ENCODE measurements around the gene RNU7-1. TPM values are rescaled to one million over a fixed set of nuclear protein-coding genes. Genes with fewer than 3 reads are reported as not detected.

The RNU7-1 gene
- total and polyA plus RNA-seq, 10 of the 15 experiments (the other 5 are each of a cell fraction or from before 2014, with no cell fraction given) = not detected

- TF ChIP-seq KDM1A (IDR thresholded peaks at IDR 0.05; ENCODE audit: borderline replicate concordance) (no peak), ZNF384 (IDR thresholded peaks at IDR 0.05; ENCODE audit: borderline replicate concordance, low read depth, low read length) (no peak), SREBF1 (IDR thresholded peaks at IDR 0.05; ENCODE audit: low read length) (no peak), SMAD1 (IDR thresholded peaks at IDR 0.05; ENCODE audit: low read depth, partially characterized antibody) (no peak), BCL11A (IDR thresholded peaks at IDR 0.05; ENCODE audit: low read depth, low read length) (no peak), JUNB (IDR thresholded peaks at IDR 0.05) (no peak), RAD21 (IDR thresholded peaks at IDR 0.05; ENCODE audit: insufficient read depth, low read depth, low read length) (no peak), E2F4 (IDR thresholded peaks at IDR 0.05; ENCODE audit: low read depth, low read length) (no peak), EP300 (IDR thresholded peaks at IDR 0.05; ENCODE audit: borderline replicate concordance in 1 of 2, control insufficient read depth in 1 of 2, low read depth in 2 of 2, low read length in 2 of 2) (peak in 1 of 2 experiments; percentile 38; a peak in 1 of 4 replicates), PML (IDR thresholded peaks at IDR 0.05; ENCODE audit: low read length) (no peak), NRF1 (conservative IDR thresholded peaks at IDR 0.05; ENCODE audit: low read depth, low read length) (0 out of 2 replicates have a peak, but pooled peaks have one; percentile 3), RBBP5 (conservative IDR thresholded peaks at IDR 0.05) (no peak), GABPA (IDR thresholded peaks at IDR 0.05; ENCODE audit: low read depth) (no peak), MYB (IDR thresholded peaks at IDR 0.05; ENCODE audit: borderline replicate concordance, low read depth, low read length) (no peak), FOXK2 (IDR thresholded peaks at IDR 0.05) (no peak), YY1 (IDR thresholded peaks at IDR 0.05; ENCODE audit: low read depth, low read length) (no peak), JUND (IDR thresholded peaks at IDR 0.05; ENCODE audit: low read depth, low read length) (peak; percentile 81), TAF1 (IDR thresholded peaks at IDR 0.05; ENCODE audit: borderline replicate concordance, low read depth, low read length) (peak; percentile 35; the same call in 1 of the 2 replicates), HDAC6 (IDR thresholded peaks at IDR 0.05; ENCODE audit: unreplicated experiment) (no peak), RB1 (IDR thresholded peaks at IDR 0.05; ENCODE audit: borderline replicate concordance) (no peak), SP1 (IDR thresholded peaks at IDR 0.05; ENCODE audit: low read depth, low read length) (peak; percentile 85), MYC (IDR thresholded peaks at IDR 0.05; ENCODE audit: insufficient read depth, insufficient read length, insufficient replicate concordance, low read length, severe bottlenecking) (no peak), FOS (IDR thresholded peaks at IDR 0.05; ENCODE audit: borderline replicate concordance, extremely low read depth, insufficient read length) (no peak), ELK1 (IDR thresholded peaks at IDR 0.05; ENCODE audit: low read depth, low read length) (no peak), NKRF (conservative IDR thresholded peaks at IDR 0.05) (peak; percentile 80)
Observed at GRCh38 chr12:6904280-6905276, 39.0 kb upstream of the RNU7-1 start, which contains the start of gene LRRC23 (continued).

Measured in GM12878 (cell line).